Natural killer cell (primary cell): Measurements from ENCODE around the gene NRDE2. TPM values are rescaled to one million over a fixed set of nuclear protein-coding genes. Genes with fewer than 3 reads are reported as not detected.

Source experiments
- ATAC-seq, 3 donors: fragments of 150-1000 bp in 2 of 3; fragments of 200-7000 bp in 1 of 3; cut with Tn5 transposase; 1 replicate in 1 of 3; 2 replicates in 2 of 3; pipeline ENCODE4 v1.10.0; 2021; ENCODE audit warnings: mild to moderate bottlenecking in 2 of 3, moderate library complexity in 2 of 3
- DNase-seq, 2 donors: peaks; one replicate each; pipeline versions ENCODE4 v3.0.0 to v3.0.0-alpha.2; 2013 to 2021; ENCODE audit warnings: mixed read lengths in 1 of 2
- H3K27ac ChIP-seq: one replicate; pipeline ENCODE4 v1.5.1; 2013; ENCODE audit warnings: mild to moderate bottlenecking, low read length
- H3K27me3 ChIP-seq: one replicate; pipeline ENCODE4 v1.6.1; 2013; ENCODE audit warnings: low read length; ENCODE audit not compliant: control insufficient read depth, insufficient read depth
- H3K36me3 ChIP-seq: one replicate; pipeline ENCODE4 v1.6.1; 2013; ENCODE audit warnings: low read length; ENCODE audit not compliant: control insufficient read depth, insufficient read depth
- H3K4me1 ChIP-seq: one replicate; pipeline ENCODE4 v1.6.1; 2013; ENCODE audit warnings: low read length; ENCODE audit not compliant: control insufficient read depth, insufficient read depth
- H3K4me3 ChIP-seq: one replicate; pipeline ENCODE4 v1.5.1; 2013; ENCODE audit warnings: low read length
- H3K9me3 ChIP-seq: one replicate; pipeline ENCODE4 v1.6.1; 2013; ENCODE audit warnings: low read length; ENCODE audit not compliant: control insufficient read depth, insufficient read depth
- H3K27ac Mint-ChIP-seq, 2 donors: one replicate each; pipeline ENCODE4 v1.8.0; 2022; ENCODE audit warnings: mild to moderate bottlenecking in 2 of 2, mixed read lengths in 2 of 2, moderate library complexity in 1 of 2
- H3K27me3 Mint-ChIP-seq, 2 donors: one replicate each; pipeline ENCODE4 v1.8.0; 2022; ENCODE audit warnings: low read depth in 2 of 2, mixed read lengths in 2 of 2
- H3K36me3 Mint-ChIP-seq: one replicate; pipeline ENCODE4 v1.8.0; 2022; ENCODE audit warnings: mixed read lengths
- H3K4me1 Mint-ChIP-seq, 2 donors: one replicate each; pipeline ENCODE4 v1.8.0; 2022; ENCODE audit warnings: mixed read lengths in 2 of 2
- H3K4me3 Mint-ChIP-seq: one replicate; pipeline ENCODE4 v1.8.0; 2022; ENCODE audit warnings: mild to moderate bottlenecking, moderate library complexity, mixed read lengths
- H3K9me3 Mint-ChIP-seq, 2 donors: one replicate each; pipeline ENCODE4 v1.8.0; 2022; ENCODE audit warnings: mixed read lengths in 2 of 2
- CTCF ChIP-seq: fragments of 200-600 bp; IDR thresholded peaks from one replicate; pipeline ENCODE4 v1.8.0; 2022; ENCODE audit warnings: antibody characterized with exemption
- WGBS: methylation state at CpG from one replicate; pipeline ENCODE4 v1.1.7; 2013; ENCODE audit warnings: missing lambda C conversion rate; ENCODE audit not compliant: insufficient coverage; 5-methylcytosine and 5-hydroxymethylcytosine counted together
- intact Hi-C: fragments of 100-400 bp; cut with micrococcal nuclease; formaldehyde crosslinking; loops from one replicate; pipeline ENCODE4 v1.14.2; 2022
- total RNA-seq, 4 donors: library from RNA; stranded (reverse); fragments of 120-200 nt in 1 of 4; gene quantifications; one replicate each; pipeline versions ENCODE4 v1.2.3 to v1.2.4, GENCODE V29; 2013 to 2022

Gene NRDE2
- total RNA-seq, 3 donors from 2014 or later (not counting 1 experiment from before 2014, with no cell fraction given), result 32.6 to 46.3 (median 40.7) TPM

DNA sequence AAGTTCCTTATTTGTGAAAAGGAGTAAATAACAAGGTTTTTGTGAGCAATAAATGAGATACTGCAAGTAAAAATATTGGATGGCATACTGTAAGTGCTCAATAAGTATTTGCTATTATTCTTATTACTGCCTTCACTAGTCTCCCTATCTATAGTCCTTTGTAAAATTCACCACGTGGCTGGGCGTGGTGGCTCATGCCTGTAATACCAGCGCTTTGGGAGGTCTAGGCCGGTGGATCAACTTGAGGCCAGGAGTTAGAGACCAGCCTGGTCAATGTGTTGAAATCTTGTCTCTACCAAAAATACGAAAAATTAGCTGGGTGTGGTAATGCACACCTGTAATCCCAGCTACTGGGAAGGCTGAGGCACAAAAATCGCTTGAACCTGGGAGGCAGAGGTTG lies 46.5 kb upstream of the NRDE2 start:
- intact Hi-C loops, result no loop called here

DNA sequence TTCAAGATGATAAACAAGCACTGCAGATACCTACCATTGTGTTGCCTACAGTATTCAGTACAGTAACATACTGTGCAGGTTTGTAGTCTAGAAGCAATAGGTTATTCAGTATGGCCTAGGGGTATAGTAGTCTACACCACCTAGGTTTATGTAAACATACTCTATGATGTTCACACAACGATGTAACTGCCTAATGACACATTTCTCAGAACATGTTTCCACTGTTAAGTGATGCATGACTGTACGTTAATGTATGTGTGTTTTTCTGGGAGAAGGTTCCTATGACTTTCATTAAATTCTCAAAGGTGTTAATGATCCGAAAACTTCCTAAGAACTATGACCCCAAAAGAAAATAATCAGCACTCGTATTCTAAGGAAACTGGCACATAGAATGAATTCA lies 44.2 kb upstream of the NRDE2 start:
- no CpG with 5 or more reads among the region's 4 CpGs for WGBS
- intact Hi-C loops, result no loop called here
- Histone ChIP-seq H3K27ac (no peak overlapping the region), H3K36me3 (no peaks in the 10 kb centered on the region), H3K9me3 (no peaks in the 10 kb centered on the region), H3K4me1 (no peaks in the 10 kb centered on the region), H3K4me3 (no peak overlapping the region), H3K27me3 (no peaks in the 10 kb centered on the region)
- H3K27ac Mint-ChIP-seq, result no peak overlapping the region
- no peak for TF ChIP-seq CTCF
- DNase-seq, result no peak
- H3K27me3 Mint-ChIP-seq, result no peaks in the 10 kb centered on the region
- no peaks in the 10 kb centered on the region for H3K9me3 Mint-ChIP-seq
- no peaks in the 10 kb centered on the region for H3K36me3 Mint-ChIP-seq
- ATAC-seq, result no peak
- H3K4me3 Mint-ChIP-seq, result no peak overlapping the region
- no peaks in the 10 kb centered on the region for H3K4me1 Mint-ChIP-seq

More for the DNA sequence above, 46.5 kb upstream of the NRDE2 start:
- Histone ChIP-seq H3K27me3 (no peaks in the 10 kb centered on the region), H3K9me3 (no peaks in the 10 kb centered on the region), H3K36me3 (no peaks in the 10 kb centered on the region), H3K4me3 (no peak overlapping the region), H3K4me1 (peaks cover 5% of the 10 kb centered on the region), H3K27ac (no peak overlapping the region)
- 91% methylated on average over 6 of the region's 6 CpGs for WGBS
- no peaks in the 10 kb centered on the region for H3K4me1 Mint-ChIP-seq
- DNase-seq (no peak), ATAC-seq (no peak)
- no peak overlapping the region for H3K4me3 Mint-ChIP-seq
- H3K36me3 Mint-ChIP-seq, result no peaks in the 10 kb centered on the region
- no peaks in the 10 kb centered on the region for H3K9me3 Mint-ChIP-seq
- no peak overlapping the region for H3K27ac Mint-ChIP-seq
- TF ChIP-seq CTCF, result no peak
- H3K27me3 Mint-ChIP-seq, result no peaks in the 10 kb centered on the region

- 90% methylated on average over 4 of the region's 4 CpGs for WGBS
- H3K27me3 Mint-ChIP-seq, result no peaks in the 10 kb centered on the region
- no peak for DNase-seq
- intact Hi-C loops, result no loop called here
- H3K4me3 ChIP-seq, result no peak overlapping the region
- H3K9me3 ChIP-seq, result no peaks in the 10 kb centered on the region
- H3K27ac ChIP-seq, result no peak overlapping the region
- no peak overlapping the region for H3K27ac Mint-ChIP-seq
- H3K27me3 ChIP-seq, result no peaks in the 10 kb centered on the region
- no peak for TF ChIP-seq CTCF
- no peaks in the 10 kb centered on the region for H3K36me3 Mint-ChIP-seq
- no peak overlapping the region for H3K4me3 Mint-ChIP-seq
- ATAC-seq, result no peak
- H3K4me1 Mint-ChIP-seq, result no peaks in the 10 kb centered on the region
- no peaks in the 10 kb centered on the region for H3K36me3 ChIP-seq
- no peaks in the 10 kb centered on the region for H3K9me3 Mint-ChIP-seq
- no peaks in the 10 kb centered on the region for H3K4me1 ChIP-seq
Observed at GRCh38 chr14:90374813-90375212, 43.1 kb upstream of the NRDE2 start.

- Mint-ChIP-seq H3K9me3 (no peaks in the 10 kb centered on the region), H3K4me3 (no peak overlapping the region), H3K36me3 (no peaks in the 10 kb centered on the region), H3K27ac (no peak overlapping the region), H3K4me1 (no peaks in the 10 kb centered on the region), H3K27me3 (no peaks in the 10 kb centered on the region)
- no peaks in the 10 kb centered on the region for H3K9me3 ChIP-seq
- H3K4me3 ChIP-seq, result no peak overlapping the region
- 94% methylated on average over 6 of the region's 6 CpGs for WGBS
- ATAC-seq, result no peak
- H3K4me1 ChIP-seq, result no peaks in the 10 kb centered on the region
- no peaks in the 10 kb centered on the region for H3K27me3 ChIP-seq
- intact Hi-C loops, result no loop called here
- H3K27ac ChIP-seq, result no peak overlapping the region
- H3K36me3 ChIP-seq, result no peaks in the 10 kb centered on the region
- no peak for TF ChIP-seq CTCF
- DNase-seq, result no peak
Observed at GRCh38 chr14:90373887-90374286, 42.1 kb upstream of the NRDE2 start.
